Retinal pigment epithelial cell (primary cell): ENCODE results near the gene ALPG.

Experiments
- DNase-seq: peaks from one replicate; pipeline ENCODE4 v3.0.0-alpha.2; 2010; ENCODE audit warnings: low read depth
- H3K4me3 ChIP-seq: 2 replicates; pipeline ENCODE4 v1.5.1; 2011; ENCODE audit warnings: mild to moderate bottlenecking, low read length, control low read depth, moderate library complexity
- TF ChIP-seq, protein P1 (sequence below): conservative IDR thresholded peaks from 2 replicates; pipeline ENCODE4 v1.5.1; 2011; ENCODE audit warnings: low read depth, low read length, control low read depth, inconsistent platforms

Gene ALPG

DNA sequence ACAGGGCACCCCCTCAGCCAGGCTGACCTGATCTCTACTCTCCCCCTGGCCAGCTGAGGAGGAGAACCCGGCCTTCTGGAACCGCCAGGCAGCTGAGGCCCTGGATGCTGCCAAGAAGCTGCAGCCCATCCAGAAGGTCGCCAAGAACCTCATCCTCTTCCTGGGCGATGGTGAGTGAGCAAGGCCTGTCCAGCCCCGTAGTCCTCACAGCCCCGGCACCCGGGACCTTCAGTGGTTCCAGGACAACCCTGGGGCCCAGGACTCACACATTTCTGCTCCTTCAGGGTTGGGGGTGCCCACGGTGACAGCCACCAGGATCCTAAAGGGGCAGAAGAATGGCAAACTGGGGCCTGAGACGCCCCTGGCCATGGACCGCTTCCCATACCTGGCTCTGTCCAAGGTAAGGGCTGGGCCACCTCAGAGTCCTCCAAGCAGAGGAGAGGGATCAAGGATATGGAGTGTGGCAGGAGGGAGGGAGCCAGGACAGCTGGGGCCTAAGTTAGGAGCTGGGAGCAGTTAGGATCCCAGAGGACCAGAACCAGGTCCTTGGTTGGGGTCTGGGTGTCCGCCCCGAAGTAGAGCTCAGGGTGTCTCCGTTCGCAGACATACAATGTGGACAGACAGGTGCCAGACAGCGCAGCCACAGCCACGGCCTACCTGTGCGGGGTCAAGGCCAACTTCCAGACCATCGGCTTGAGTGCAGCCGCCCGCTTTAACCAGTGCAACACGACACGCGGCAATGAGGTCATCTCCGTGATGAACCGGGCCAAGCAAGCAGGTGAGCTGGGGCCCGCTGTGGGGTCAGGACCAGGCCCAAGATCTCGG lies 49.9 kb downstream of the ALPG start:
- TF ChIP-seq, protein P1, sequence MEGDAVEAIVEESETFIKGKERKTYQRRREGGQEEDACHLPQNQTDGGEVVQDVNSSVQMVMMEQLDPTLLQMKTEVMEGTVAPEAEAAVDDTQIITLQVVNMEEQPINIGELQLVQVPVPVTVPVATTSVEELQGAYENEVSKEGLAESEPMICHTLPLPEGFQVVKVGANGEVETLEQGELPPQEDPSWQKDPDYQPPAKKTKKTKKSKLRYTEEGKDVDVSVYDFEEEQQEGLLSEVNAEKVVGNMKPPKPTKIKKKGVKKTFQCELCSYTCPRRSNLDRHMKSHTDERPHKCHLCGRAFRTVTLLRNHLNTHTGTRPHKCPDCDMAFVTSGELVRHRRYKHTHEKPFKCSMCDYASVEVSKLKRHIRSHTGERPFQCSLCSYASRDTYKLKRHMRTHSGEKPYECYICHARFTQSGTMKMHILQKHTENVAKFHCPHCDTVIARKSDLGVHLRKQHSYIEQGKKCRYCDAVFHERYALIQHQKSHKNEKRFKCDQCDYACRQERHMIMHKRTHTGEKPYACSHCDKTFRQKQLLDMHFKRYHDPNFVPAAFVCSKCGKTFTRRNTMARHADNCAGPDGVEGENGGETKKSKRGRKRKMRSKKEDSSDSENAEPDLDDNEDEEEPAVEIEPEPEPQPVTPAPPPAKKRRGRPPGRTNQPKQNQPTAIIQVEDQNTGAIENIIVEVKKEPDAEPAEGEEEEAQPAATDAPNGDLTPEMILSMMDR = no peak
- no peak overlapping the region for H3K4me3 ChIP-seq
- DNase-seq = no peak

DNA sequence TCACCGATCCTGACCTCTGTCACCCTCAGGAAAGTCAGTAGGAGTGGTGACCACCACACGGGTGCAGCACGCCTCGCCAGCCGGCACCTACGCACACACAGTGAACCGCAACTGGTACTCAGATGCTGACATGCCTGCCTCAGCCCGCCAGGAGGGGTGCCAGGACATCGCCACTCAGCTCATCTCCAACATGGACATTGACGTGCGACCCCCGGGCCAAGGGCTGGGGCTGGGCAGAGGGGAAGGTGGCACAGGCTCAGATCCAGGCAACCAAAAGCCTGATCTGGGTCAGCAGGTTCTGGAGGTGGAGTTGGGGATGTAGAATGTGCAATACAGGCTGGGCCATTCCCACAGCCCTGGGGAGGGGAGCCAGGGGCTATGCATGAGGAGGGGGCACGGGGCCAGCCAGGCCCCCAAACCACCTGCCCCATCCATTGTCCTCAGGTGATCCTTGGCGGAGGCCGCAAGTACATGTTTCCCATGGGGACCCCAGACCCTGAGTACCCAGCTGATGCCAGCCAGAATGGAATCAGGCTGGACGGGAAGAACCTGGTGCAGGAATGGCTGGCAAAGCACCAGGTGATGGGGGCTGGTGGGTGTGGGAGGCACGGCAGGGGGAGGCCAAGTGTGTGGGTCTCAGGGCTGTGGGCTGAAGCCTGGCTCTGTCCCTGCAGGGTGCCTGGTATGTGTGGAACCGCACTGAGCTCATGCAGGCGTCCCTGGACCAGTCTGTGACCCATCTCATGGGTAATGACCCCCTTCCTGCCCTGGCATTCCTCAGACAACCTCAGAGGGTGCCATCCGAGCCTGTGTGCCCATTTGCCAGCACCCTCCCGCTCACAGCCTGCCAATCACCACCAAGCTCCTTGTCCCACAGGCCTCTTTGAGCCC lies 50.7 kb downstream of the ALPG start:
- no peak overlapping the region for H3K4me3 ChIP-seq
- TF ChIP-seq, protein P1 = no peak

DNA sequence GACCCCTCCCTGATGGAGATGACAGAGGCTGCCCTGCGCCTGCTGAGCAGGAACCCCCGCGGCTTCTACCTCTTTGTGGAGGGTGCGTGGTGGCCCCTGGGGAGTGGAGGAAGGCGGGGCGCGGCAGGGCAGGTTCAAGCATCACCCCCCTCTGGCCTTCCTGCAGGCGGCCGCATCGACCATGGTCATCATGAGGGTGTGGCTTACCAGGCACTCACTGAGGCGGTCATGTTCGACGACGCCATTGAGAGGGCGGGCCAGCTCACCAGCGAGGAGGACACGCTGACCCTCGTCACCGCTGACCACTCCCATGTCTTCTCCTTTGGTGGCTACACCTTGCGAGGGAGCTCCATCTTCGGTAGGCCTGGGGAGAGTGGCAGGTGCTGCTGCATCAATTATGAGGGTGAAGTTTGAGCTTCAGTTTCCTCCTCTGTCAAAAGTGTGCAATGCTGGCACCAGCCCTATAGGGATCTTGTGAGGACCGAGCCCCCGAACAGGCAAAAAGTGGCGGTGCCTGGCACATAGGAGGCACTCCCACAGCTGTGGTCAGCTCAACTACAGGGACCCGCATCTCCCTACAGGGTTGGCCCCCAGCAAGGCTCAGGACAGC lies 51.5 kb downstream of the ALPG start:
- H3K4me3 ChIP-seq = no peak overlapping the region
- TF ChIP-seq, protein P1 = no peak
- DNase-seq = no peak

More for the DNA sequence above, 50.7 kb downstream of the ALPG start:
- no peak for DNase-seq

DNA sequence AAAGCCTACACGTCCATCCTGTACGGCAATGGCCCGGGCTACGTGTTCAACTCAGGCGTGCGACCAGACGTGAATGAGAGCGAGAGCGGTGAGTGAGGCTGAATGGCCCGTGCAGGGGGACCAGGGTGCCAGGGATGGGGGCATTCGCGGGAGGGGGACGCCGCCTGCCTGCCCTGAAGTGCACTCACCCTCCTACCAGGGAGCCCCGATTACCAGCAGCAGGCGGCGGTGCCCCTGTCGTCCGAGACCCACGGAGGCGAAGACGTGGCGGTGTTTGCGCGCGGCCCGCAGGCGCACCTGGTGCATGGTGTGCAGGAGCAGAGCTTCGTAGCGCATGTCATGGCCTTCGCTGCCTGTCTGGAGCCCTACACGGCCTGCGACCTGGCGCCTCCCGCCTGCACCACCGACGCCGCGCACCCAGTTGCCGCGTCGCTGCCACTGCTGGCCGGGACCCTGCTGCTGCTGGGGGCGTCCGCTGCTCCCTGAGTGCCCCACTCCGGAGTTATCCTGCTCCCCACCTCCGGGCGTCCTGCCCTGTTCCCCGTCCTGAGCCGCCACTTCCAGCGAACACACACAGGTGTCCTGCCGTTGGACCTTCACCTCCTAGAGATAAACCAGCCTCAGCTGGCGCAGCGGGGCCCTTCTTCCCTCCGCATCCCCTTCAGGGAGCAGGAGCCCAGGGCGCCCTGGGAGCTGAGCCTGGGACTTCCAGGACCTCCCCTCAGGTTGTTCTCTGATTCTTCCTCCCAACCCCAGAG lies 52.2 kb downstream of the ALPG start:
- TF ChIP-seq, protein P1 = no peak
- H3K4me3 ChIP-seq = no peak overlapping the region
- DNase-seq = no peak

DNA sequence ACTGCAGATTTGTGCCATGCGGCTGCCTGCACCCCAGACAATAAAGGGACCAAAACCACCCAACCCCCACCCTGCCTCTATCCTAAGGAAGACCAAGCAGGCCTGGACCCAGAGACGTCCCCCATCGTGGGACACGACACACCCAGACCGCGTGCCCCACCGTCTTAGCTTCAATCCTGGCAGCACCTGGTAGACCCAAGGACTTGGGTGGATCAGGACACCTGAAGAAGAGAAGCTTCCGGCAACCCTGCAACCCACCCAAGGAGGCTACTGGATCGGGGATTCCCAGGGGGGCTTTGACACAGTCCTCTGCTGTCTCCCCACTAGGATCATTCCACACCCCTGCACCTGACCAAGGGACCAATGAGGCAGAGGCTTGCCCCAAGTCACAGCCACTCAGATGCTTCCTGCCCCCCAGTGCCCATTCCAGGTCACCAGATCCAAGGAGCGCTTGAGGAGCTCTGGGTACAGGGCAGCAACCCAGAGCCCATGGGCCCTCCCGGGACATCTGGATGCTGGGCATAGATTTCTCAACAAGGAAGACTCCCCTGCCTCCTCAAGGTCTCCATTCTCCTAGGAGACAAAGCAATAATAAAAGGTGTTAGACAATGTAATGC lies 52.9 kb downstream of the ALPG start:
- TF ChIP-seq, protein P1 = no peak
- no peak for DNase-seq
- no peak overlapping the region for H3K4me3 ChIP-seq

DNA sequence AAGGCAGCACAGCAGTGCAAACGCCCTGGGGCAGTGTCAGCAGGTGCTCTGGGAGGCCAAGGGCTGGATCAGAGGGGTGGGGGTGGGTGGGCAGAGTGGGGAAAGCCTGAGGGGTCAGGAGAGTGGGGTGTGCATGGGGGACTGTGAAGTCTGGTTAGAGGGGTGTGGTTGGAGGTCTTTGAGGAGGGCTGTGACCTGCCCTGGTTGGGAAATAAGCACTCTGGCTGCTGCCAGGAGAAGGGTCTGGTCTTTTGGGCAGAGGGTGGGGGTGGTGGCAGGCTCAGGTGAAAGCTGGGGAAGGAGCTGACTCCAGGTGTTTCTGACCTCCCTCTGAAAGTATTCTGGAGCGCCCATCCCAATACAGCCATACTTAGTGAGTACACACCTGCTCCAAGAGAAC lies 53.5 kb downstream of the ALPG start:
- DNase-seq = no peak
- TF ChIP-seq, protein P1 = no peak
- no peak overlapping the region for H3K4me3 ChIP-seq
